ENCODE data around the gene DNAJC11. TPM values are rescaled to one million over a fixed set of nuclear protein-coding genes. Genes with fewer than 3 reads are reported as not detected.

DNAJC11 gene, protein sequence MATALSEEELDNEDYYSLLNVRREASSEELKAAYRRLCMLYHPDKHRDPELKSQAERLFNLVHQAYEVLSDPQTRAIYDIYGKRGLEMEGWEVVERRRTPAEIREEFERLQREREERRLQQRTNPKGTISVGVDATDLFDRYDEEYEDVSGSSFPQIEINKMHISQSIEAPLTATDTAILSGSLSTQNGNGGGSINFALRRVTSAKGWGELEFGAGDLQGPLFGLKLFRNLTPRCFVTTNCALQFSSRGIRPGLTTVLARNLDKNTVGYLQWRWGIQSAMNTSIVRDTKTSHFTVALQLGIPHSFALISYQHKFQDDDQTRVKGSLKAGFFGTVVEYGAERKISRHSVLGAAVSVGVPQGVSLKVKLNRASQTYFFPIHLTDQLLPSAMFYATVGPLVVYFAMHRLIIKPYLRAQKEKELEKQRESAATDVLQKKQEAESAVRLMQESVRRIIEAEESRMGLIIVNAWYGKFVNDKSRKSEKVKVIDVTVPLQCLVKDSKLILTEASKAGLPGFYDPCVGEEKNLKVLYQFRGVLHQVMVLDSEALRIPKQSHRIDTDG
- total RNA-seq (2021) (94.2 and 106 TPM in 2 replicates), Bru-seq, nascent RNA (percentile 85 among the genes with signal in this experiment), BruChase-seq, experiment 1, labeled RNA remaining after a 2-hour chase (percentile 82 among the genes with signal in this experiment), BruChase-seq, experiment 2, labeled RNA remaining after a 6-hour chase (percentile 89 among the genes with signal in this experiment)
- long read RNA-seq, transcript DNAJC11-202 (16 exons, 3,311 nt) = major isoform, 330 of 403 reads
- long read RNA-seq, transcript DNAJC11-201 (15 exons, 2,210 nt) = minor isoform, 8 of 403 reads
- long read RNA-seq, partial matches to known transcripts = 16 of 403 reads
- long read RNA-seq, other reads (novel, unspliced or antisense) = 48 of 403 reads

DNA sequence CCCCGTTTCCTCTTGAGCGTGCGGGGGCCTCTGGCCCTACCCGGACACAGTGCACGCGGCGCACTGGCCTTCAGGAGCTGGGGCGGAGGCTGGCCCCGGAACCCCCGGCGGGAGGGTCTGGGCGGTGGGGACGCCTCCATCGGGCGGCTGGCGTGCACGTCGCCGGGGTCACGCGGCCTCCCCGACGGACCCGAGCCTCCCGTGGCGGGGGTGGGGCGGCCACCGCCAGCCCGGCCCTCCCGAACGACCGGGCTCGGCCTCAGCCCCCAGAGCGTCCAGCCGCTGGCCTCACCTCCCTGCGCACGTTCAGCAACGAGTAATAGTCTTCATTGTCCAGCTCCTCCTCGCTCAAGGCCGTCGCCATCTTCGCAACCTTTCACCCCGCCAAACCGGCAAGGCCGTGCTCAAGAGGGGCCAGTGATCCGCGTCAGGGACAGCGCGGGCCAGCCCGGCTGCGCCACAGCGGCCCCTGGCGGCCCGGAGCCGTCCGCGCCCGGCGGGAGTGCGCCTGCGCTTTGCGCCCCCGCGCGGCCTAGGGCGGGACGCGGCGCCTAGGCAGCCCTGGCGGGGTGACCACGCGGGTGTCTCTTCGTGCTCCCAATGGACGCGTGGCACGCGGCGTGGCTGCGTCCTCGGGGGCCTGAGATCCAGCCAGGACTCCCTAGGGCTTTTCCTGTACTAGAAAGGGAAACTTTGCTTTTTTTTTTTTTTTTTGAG is at the start of gene DNAJC11:
DNAJC11 (minus strand) TSS at position 380 of the 717 bp plus-strand sequence; CDS start at position 364, 16 bp downstream.
- peak; percentile 92 for DNase-seq (ENCODE audit: low spot score)
- Histone ChIP-seq H3K27me3 (replicated peaks; ENCODE audit: insufficient read depth, low read depth, low read length, poor library complexity) (no peaks in the 10 kb centered on the region), H3K4me3 (ENCODE audit: low read depth, low read length, poor library complexity, severe bottlenecking) (peak within 1 kb of the TSS; percentile 90), H3K9me3 (ENCODE audit: low read depth, low read length, poor library complexity, severe bottlenecking) (no peaks in the 10 kb centered on the region), H3K27ac (ENCODE audit: low read depth, low read length, poor library complexity, severe bottlenecking) (peak within 1 kb of the TSS; percentile 90), H3K4me1 (ENCODE audit: insufficient read depth, low read length, poor library complexity, severe bottlenecking) (peaks cover 9% of the 10 kb centered on the region), H3K36me3 (ENCODE audit: insufficient read depth, low read length, poor library complexity, severe bottlenecking) (no peaks in the 10 kb centered on the region)
- TF ChIP-seq, protein P1, sequence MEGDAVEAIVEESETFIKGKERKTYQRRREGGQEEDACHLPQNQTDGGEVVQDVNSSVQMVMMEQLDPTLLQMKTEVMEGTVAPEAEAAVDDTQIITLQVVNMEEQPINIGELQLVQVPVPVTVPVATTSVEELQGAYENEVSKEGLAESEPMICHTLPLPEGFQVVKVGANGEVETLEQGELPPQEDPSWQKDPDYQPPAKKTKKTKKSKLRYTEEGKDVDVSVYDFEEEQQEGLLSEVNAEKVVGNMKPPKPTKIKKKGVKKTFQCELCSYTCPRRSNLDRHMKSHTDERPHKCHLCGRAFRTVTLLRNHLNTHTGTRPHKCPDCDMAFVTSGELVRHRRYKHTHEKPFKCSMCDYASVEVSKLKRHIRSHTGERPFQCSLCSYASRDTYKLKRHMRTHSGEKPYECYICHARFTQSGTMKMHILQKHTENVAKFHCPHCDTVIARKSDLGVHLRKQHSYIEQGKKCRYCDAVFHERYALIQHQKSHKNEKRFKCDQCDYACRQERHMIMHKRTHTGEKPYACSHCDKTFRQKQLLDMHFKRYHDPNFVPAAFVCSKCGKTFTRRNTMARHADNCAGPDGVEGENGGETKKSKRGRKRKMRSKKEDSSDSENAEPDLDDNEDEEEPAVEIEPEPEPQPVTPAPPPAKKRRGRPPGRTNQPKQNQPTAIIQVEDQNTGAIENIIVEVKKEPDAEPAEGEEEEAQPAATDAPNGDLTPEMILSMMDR (conservative IDR thresholded peaks at IDR 0.05; ENCODE audit: low read depth, low read length) = peak; percentile 63
- TF ChIP-seq EZH2 (IDR thresholded peaks at IDR 0.05; ENCODE audit: borderline replicate concordance, low read depth, low read length, poor library complexity, severe bottlenecking) = no peak
- POLR2A ChIA-PET (ENCODE audit: low non-redundant PET) = interaction anchor here (0.6 kb wide), 1 partner anchor 279 kb away, joined by 4 read pairs; no protein-coding TSS in a partner anchor
- BruUV-seq (replicated peaks) = TSS peak; percentile 49
- CTCF ChIA-PET = interaction anchor here (1.1 kb wide), 1 partner anchor 10 kb away, joined by 4 read pairs; no protein-coding TSS in a partner anchor
- intact Hi-C loops (cut with micrococcal nuclease; ENCODE audit: unreplicated experiment) = loop anchor here (10.0 kb wide), 1 partner anchor 503 kb away; no protein-coding TSS in a partner anchor

DNA sequence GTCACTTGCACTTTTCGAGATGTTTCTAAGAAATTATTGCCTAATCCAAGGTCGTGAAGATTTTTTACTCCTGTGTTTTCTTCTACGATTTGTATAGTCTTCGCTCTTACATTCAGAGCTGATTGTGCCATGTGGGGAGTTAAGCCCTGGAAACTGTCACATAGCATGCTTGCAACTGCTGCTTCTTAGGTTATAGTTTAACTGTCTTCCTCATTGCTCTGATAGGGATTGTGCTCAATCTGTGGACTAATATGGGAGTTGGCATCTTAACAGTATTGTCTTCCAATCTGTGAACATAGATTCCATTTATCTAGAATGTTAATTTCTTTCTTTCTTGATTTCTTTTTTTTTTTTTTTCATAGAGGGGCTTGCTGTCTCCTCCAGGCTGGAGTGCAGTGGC is 48.9 kb upstream of the DNAJC11 start:
- no peaks in the 10 kb centered on the region for H3K36me3 ChIP-seq (ENCODE audit: insufficient read depth, low read length, poor library complexity, severe bottlenecking)
- ChIA-PET POLR2A (ENCODE audit: low non-redundant PET) (no interaction called here), CTCF (no interaction called here)
- DNase-seq (ENCODE audit: low spot score) = no peak
- no peaks in the 10 kb centered on the region for H3K4me1 ChIP-seq (ENCODE audit: insufficient read depth, low read length, poor library complexity, severe bottlenecking)
- H3K4me3 ChIP-seq (ENCODE audit: low read depth, low read length, poor library complexity, severe bottlenecking) = no peak overlapping the region
- H3K27ac ChIP-seq (ENCODE audit: low read depth, low read length, poor library complexity, severe bottlenecking) = no peak overlapping the region
- intact Hi-C loops (cut with micrococcal nuclease; ENCODE audit: unreplicated experiment) = no loop called here
- no peaks in the 10 kb centered on the region for H3K9me3 ChIP-seq (ENCODE audit: low read depth, low read length, poor library complexity, severe bottlenecking)
- no TSS peak for BruUV-seq (replicated peaks)
- peaks cover 67% of the 10 kb centered on the region for H3K27me3 ChIP-seq (replicated peaks; ENCODE audit: insufficient read depth, low read depth, low read length, poor library complexity)
- TF ChIP-seq, protein P1 (conservative IDR thresholded peaks at IDR 0.05; ENCODE audit: low read depth, low read length) = no peak
- no peak for TF ChIP-seq EZH2 (IDR thresholded peaks at IDR 0.05; ENCODE audit: borderline replicate concordance, low read depth, low read length, poor library complexity, severe bottlenecking)

DNA sequence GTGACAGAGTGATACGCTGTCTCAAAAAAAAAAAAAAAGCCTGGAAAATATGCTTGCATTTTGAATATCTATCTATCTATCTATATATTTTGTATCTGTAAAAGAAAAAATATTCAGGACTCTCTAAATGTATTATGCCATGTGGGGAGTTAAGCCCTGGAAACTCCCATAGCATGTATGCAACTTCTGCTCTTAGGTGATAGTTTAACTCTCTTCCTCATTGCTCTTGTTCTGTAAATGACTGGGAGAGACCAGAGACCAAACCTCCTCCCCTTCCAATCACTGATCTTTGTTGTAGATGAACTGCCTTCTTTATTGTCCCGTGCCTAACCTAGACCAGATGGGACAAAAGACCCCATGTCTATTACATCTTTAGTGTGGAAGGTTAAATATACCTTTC is 46.1 kb upstream of the DNAJC11 start:
- H3K27me3 ChIP-seq (replicated peaks; ENCODE audit: insufficient read depth, low read depth, low read length, poor library complexity) = peaks cover 41% of the 10 kb centered on the region
- POLR2A ChIA-PET (ENCODE audit: low non-redundant PET) = no interaction called here
- no peak for DNase-seq (ENCODE audit: low spot score)
- intact Hi-C loops (cut with micrococcal nuclease; ENCODE audit: unreplicated experiment) = no loop called here
- no TSS peak for BruUV-seq (replicated peaks)
- no peak overlapping the region for H3K4me3 ChIP-seq (ENCODE audit: low read depth, low read length, poor library complexity, severe bottlenecking)
- CTCF ChIA-PET = no interaction called here
- no peaks in the 10 kb centered on the region for H3K9me3 ChIP-seq (ENCODE audit: low read depth, low read length, poor library complexity, severe bottlenecking)
- no peaks in the 10 kb centered on the region for H3K4me1 ChIP-seq (ENCODE audit: insufficient read depth, low read length, poor library complexity, severe bottlenecking)
- no peaks in the 10 kb centered on the region for H3K36me3 ChIP-seq (ENCODE audit: insufficient read depth, low read length, poor library complexity, severe bottlenecking)
- H3K27ac ChIP-seq (ENCODE audit: low read depth, low read length, poor library complexity, severe bottlenecking) = no peak overlapping the region
- no peak for TF ChIP-seq EZH2 (IDR thresholded peaks at IDR 0.05; ENCODE audit: borderline replicate concordance, low read depth, low read length, poor library complexity, severe bottlenecking)
- TF ChIP-seq, protein P1 (conservative IDR thresholded peaks at IDR 0.05; ENCODE audit: low read depth, low read length) = no peak

Measured in A673 (cell line).